WTC11 (cell line): Measurements from ENCODE around the gene ZNF792.
"Not testable (repeated sequence)": the region's sequence is repeated elsewhere in the genome, so short reads cannot be mapped to it uniquely, and the experiment has no call there.

ENCODE experiments used
- FOXJ3 ChIP-seq: sonication (generic); formaldehyde crosslinking; IDR thresholded peaks from 2 replicates; pipeline ENCODE4 v1.9.0; 2021; ENCODE audit warnings: missing genetic modification reagents, mild to moderate bottlenecking, borderline replicate concordance
- FOXK1 ChIP-seq: sonication (generic); formaldehyde crosslinking; IDR thresholded peaks from 2 replicates; pipeline ENCODE4 v1.8.0; 2022; ENCODE audit warnings: mild to moderate bottlenecking, moderate library complexity, missing genetic modification reagents
- NFYB ChIP-seq: sonication (generic); formaldehyde crosslinking; conservative IDR thresholded peaks from 2 replicates; pipeline ENCODE4 v1.8.0; 2022; ENCODE audit warnings: low read depth, missing genetic modification reagents
- NR1H2 ChIP-seq: sonication (generic); formaldehyde crosslinking; IDR thresholded peaks from 2 replicates; pipeline ENCODE4 v1.9.0; 2021; ENCODE audit warnings: mild to moderate bottlenecking, moderate library complexity, missing genetic modification reagents
- TEAD4 ChIP-seq: sonication (generic); formaldehyde crosslinking; IDR thresholded peaks from 2 replicates; pipeline ENCODE4 v1.8.0; 2022; ENCODE audit warnings: mild to moderate bottlenecking, missing genetic modification reagents
- ZNF423 ChIP-seq: fragments of 250-450 bp; sonication (Bioruptor Pico); IDR thresholded peaks from 2 replicates; pipeline ENCODE4 v2.1.2; 2022; ENCODE audit warnings: mild to moderate bottlenecking, moderate library complexity
- TF ChIP-seq, protein P1 (sequence below): sonication (generic); formaldehyde crosslinking; IDR thresholded peaks from 2 replicates; pipeline ENCODE4 v1.8.1; 2023; ENCODE audit warnings: mild to moderate bottlenecking, missing genetic modification reagents
- TF ChIP-seq, protein P2 (sequence below): fragments of 200-600 bp; IDR thresholded peaks from 2 replicates; pipeline ENCODE4 v1.8.0; 2022; ENCODE audit warnings: antibody characterized with exemption
- TF ChIP-seq, protein P3 (sequence below): sonication (generic); formaldehyde crosslinking; IDR thresholded peaks from 2 replicates; pipeline ENCODE4 v1.8.0; 2022; ENCODE audit warnings: mild to moderate bottlenecking, missing genetic modification reagents
- TF ChIP-seq, protein P4 (sequence below): sonication (generic); formaldehyde crosslinking; IDR thresholded peaks from 2 replicates; pipeline ENCODE4 v1.8.0; 2023; ENCODE audit warnings: mild to moderate bottlenecking, missing genetic modification reagents
- TF ChIP-seq, protein P5 (sequence below): sonication (generic); formaldehyde crosslinking; IDR thresholded peaks from 2 replicates; pipeline ENCODE4 v1.8.1; 2023; ENCODE audit warnings: mild to moderate bottlenecking, missing genetic modification reagents, moderate library complexity
- TF ChIP-seq, protein P6 (sequence below): sonication (generic); formaldehyde crosslinking; IDR thresholded peaks from 2 replicates; pipeline ENCODE4 v1.8.1; 2022; ENCODE audit warnings: low read depth, missing genetic modification reagents, borderline replicate concordance

DNA sequence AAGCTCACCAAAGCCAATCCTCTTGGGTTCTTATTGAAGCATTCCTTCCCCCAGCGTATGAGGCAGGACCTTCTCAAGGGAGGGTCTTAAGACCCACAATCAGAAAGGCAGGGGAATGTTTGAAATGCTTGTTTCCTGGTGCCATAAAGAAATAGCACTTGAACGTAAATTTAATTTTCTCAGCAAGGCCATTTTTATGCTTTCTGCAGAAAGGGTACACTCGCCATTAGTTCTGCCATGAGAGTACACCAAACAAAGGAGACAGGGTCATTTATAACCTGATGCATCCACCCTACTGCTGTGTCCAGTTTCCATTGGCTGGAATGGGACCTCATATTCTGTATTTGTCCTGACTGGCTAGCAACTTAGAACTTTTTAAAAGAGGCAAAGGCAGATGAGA is 46.9 kb downstream of the ZNF792 start:
- TF ChIP-seq, protein P1, sequence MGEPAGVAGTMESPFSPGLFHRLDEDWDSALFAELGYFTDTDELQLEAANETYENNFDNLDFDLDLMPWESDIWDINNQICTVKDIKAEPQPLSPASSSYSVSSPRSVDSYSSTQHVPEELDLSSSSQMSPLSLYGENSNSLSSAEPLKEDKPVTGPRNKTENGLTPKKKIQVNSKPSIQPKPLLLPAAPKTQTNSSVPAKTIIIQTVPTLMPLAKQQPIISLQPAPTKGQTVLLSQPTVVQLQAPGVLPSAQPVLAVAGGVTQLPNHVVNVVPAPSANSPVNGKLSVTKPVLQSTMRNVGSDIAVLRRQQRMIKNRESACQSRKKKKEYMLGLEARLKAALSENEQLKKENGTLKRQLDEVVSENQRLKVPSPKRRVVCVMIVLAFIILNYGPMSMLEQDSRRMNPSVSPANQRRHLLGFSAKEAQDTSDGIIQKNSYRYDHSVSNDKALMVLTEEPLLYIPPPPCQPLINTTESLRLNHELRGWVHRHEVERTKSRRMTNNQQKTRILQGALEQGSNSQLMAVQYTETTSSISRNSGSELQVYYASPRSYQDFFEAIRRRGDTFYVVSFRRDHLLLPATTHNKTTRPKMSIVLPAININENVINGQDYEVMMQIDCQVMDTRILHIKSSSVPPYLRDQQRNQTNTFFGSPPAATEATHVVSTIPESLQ (CRISPR knock-in tag), result not testable (repeated sequence)
- TF ChIP-seq, protein P2, sequence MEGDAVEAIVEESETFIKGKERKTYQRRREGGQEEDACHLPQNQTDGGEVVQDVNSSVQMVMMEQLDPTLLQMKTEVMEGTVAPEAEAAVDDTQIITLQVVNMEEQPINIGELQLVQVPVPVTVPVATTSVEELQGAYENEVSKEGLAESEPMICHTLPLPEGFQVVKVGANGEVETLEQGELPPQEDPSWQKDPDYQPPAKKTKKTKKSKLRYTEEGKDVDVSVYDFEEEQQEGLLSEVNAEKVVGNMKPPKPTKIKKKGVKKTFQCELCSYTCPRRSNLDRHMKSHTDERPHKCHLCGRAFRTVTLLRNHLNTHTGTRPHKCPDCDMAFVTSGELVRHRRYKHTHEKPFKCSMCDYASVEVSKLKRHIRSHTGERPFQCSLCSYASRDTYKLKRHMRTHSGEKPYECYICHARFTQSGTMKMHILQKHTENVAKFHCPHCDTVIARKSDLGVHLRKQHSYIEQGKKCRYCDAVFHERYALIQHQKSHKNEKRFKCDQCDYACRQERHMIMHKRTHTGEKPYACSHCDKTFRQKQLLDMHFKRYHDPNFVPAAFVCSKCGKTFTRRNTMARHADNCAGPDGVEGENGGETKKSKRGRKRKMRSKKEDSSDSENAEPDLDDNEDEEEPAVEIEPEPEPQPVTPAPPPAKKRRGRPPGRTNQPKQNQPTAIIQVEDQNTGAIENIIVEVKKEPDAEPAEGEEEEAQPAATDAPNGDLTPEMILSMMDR, result not testable (repeated sequence)
- TF ChIP-seq, protein P3, sequence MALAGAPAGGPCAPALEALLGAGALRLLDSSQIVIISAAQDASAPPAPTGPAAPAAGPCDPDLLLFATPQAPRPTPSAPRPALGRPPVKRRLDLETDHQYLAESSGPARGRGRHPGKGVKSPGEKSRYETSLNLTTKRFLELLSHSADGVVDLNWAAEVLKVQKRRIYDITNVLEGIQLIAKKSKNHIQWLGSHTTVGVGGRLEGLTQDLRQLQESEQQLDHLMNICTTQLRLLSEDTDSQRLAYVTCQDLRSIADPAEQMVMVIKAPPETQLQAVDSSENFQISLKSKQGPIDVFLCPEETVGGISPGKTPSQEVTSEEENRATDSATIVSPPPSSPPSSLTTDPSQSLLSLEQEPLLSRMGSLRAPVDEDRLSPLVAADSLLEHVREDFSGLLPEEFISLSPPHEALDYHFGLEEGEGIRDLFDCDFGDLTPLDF (CRISPR knock-in tag), result not testable (repeated sequence)
- TF ChIP-seq NR1H2 (CRISPR knock-in tag); TEAD4 (CRISPR knock-in tag); ZNF423; NFYB; FOXK1 (CRISPR knock-in tag); FOXJ3 (CRISPR knock-in tag): not testable (repeated sequence)
- TF ChIP-seq, protein P4, sequence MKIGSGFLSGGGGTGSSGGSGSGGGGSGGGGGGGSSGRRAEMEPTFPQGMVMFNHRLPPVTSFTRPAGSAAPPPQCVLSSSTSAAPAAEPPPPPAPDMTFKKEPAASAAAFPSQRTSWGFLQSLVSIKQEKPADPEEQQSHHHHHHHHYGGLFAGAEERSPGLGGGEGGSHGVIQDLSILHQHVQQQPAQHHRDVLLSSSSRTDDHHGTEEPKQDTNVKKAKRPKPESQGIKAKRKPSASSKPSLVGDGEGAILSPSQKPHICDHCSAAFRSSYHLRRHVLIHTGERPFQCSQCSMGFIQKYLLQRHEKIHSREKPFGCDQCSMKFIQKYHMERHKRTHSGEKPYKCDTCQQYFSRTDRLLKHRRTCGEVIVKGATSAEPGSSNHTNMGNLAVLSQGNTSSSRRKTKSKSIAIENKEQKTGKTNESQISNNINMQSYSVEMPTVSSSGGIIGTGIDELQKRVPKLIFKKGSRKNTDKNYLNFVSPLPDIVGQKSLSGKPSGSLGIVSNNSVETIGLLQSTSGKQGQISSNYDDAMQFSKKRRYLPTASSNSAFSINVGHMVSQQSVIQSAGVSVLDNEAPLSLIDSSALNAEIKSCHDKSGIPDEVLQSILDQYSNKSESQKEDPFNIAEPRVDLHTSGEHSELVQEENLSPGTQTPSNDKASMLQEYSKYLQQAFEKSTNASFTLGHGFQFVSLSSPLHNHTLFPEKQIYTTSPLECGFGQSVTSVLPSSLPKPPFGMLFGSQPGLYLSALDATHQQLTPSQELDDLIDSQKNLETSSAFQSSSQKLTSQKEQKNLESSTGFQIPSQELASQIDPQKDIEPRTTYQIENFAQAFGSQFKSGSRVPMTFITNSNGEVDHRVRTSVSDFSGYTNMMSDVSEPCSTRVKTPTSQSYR (CRISPR knock-in tag), result not testable (repeated sequence)
- TF ChIP-seq, protein P5, sequence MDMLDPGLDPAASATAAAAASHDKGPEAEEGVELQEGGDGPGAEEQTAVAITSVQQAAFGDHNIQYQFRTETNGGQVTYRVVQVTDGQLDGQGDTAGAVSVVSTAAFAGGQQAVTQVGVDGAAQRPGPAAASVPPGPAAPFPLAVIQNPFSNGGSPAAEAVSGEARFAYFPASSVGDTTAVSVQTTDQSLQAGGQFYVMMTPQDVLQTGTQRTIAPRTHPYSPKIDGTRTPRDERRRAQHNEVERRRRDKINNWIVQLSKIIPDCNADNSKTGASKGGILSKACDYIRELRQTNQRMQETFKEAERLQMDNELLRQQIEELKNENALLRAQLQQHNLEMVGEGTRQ (CRISPR knock-in tag), result not testable (repeated sequence)
- TF ChIP-seq, protein P6, sequence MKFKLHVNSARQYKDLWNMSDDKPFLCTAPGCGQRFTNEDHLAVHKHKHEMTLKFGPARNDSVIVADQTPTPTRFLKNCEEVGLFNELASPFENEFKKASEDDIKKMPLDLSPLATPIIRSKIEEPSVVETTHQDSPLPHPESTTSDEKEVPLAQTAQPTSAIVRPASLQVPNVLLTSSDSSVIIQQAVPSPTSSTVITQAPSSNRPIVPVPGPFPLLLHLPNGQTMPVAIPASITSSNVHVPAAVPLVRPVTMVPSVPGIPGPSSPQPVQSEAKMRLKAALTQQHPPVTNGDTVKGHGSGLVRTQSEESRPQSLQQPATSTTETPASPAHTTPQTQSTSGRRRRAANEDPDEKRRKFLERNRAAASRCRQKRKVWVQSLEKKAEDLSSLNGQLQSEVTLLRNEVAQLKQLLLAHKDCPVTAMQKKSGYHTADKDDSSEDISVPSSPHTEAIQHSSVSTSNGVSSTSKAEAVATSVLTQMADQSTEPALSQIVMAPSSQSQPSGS, result not testable (repeated sequence)
